ENCODE measurements around the gene KRT8. TPM values are rescaled to one million over a fixed set of nuclear protein-coding genes. Genes with fewer than 3 reads are reported as not detected.
A peak's percentile ranks its signal among the peaks of the same experiment; 100 is the strongest.
"Not testable (repeated sequence)": the region's sequence is repeated elsewhere in the genome, so short reads cannot be mapped to it uniquely, and the experiment has no call there.

KRT8 gene
- total RNA-seq, 1 donor from 2014 or later, result 15.7 TPM

- DNase-seq (ENCODE audit: low spot score), result no peak
- TF ChIP-seq, protein P1, sequence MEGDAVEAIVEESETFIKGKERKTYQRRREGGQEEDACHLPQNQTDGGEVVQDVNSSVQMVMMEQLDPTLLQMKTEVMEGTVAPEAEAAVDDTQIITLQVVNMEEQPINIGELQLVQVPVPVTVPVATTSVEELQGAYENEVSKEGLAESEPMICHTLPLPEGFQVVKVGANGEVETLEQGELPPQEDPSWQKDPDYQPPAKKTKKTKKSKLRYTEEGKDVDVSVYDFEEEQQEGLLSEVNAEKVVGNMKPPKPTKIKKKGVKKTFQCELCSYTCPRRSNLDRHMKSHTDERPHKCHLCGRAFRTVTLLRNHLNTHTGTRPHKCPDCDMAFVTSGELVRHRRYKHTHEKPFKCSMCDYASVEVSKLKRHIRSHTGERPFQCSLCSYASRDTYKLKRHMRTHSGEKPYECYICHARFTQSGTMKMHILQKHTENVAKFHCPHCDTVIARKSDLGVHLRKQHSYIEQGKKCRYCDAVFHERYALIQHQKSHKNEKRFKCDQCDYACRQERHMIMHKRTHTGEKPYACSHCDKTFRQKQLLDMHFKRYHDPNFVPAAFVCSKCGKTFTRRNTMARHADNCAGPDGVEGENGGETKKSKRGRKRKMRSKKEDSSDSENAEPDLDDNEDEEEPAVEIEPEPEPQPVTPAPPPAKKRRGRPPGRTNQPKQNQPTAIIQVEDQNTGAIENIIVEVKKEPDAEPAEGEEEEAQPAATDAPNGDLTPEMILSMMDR (IDR thresholded peaks at IDR 0.05), result no peak
- Mint-ChIP-seq H3K27ac (ENCODE audit: unreplicated experiment) (peak overlapping the region; percentile 6), H3K4me1 (ENCODE audit: low read depth) (peaks cover 24% of the 10 kb centered on the region), H3K4me3 (ENCODE audit: unreplicated experiment) (no peak overlapping the region), H3K27me3 (ENCODE audit: low read depth) (no peaks in the 10 kb centered on the region), H3K9me3 (ENCODE audit: low read depth) (no peaks in the 10 kb centered on the region), H3K36me3 (ENCODE audit: low read depth) (no peaks in the 10 kb centered on the region)
Measured at GRCh38 chr12:52892207-52892852, 12.5 kb downstream of the KRT8 start.

GRCh38 chr12:52891044-52891443 lies 13.8 kb downstream of the KRT8 start:
- Mint-ChIP-seq H3K36me3 (ENCODE audit: low read depth) (no peaks in the 10 kb centered on the region), H3K4me1 (ENCODE audit: low read depth) (peaks cover 15% of the 10 kb centered on the region), H3K27ac (ENCODE audit: unreplicated experiment) (no peak overlapping the region), H3K4me3 (ENCODE audit: unreplicated experiment) (no peak overlapping the region), H3K27me3 (ENCODE audit: low read depth) (no peaks in the 10 kb centered on the region), H3K9me3 (ENCODE audit: low read depth) (no peaks in the 10 kb centered on the region)
- TF ChIP-seq, protein P1 (IDR thresholded peaks at IDR 0.05), result no peak
- no peak for DNase-seq (ENCODE audit: low spot score)

DNA sequence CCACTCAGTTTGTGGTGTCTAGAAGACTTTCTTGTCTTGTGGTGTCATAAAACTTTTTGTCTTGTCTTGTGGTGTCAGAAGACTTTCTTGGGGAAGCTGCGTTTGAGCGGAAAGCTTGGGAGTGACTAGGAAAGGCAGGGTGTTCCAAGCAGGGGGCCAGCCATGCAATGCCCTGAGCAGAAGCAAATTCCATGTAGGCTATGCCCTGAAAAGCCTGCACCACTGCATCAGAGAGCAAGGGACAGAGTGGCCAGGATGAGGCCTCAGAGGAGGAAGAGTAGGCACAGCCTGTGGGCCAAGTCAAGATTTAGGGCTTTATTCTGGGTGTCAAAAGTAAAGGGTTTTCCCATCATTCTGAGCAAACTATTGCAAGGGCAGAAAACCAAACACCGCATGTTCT lies 14.5 kb downstream of the KRT8 start:
- no peak for DNase-seq (ENCODE audit: low spot score)
- TF ChIP-seq, protein P1 (IDR thresholded peaks at IDR 0.05), result no peak
- Mint-ChIP-seq H3K27me3 (ENCODE audit: low read depth) (no peaks in the 10 kb centered on the region), H3K36me3 (ENCODE audit: low read depth) (no peaks in the 10 kb centered on the region), H3K4me3 (ENCODE audit: unreplicated experiment) (no peak overlapping the region), H3K9me3 (ENCODE audit: low read depth) (no peaks in the 10 kb centered on the region), H3K4me1 (ENCODE audit: low read depth) (peaks cover 10% of the 10 kb centered on the region), H3K27ac (ENCODE audit: unreplicated experiment) (no peak overlapping the region)

DNA sequence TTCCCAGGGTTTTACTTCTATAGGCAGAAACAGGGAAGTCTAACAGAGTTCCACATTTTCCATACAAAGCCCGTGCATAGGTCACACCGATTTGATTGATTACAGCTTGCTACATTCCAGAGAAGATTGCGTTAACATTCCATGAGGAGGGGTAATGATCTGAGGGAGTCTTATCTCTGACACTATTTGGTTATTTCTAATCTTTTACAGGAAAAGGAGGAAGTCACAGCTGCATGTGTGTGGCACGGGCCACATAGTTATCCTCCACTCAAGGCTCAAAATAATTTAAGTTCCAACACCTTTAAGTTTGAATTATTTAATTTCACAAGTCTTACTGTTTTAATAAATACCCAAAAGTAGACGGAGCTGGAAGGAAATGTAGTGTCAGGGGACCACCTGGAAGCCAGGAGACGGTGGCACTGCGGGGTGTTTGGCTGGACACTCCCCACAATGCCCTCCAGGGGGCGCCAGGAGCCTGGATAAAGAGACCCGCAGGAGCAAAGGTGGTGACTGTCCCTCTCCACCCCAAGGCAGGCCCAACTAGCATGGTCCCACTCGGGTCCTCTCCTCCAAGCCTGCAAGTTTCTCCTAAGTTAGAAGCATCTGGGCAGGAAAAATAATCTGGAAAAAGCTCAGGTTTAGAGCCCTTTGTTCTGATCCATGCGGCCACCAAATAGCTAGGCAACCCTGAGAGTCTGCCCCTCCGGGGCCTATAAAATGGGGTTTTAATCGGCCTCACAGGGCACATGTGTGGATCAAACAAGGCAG lies 20.2 kb downstream of the KRT8 start:
- peaks cover 9% of the 10 kb centered on the region for H3K4me1 Mint-ChIP-seq (ENCODE audit: low read depth)
- TF ChIP-seq, protein P1 (IDR thresholded peaks at IDR 0.05), result peak; percentile 99
- no peaks in the 10 kb centered on the region for H3K9me3 Mint-ChIP-seq (ENCODE audit: low read depth)
- H3K27ac Mint-ChIP-seq (ENCODE audit: unreplicated experiment), result no peak overlapping the region
- no peaks in the 10 kb centered on the region for H3K27me3 Mint-ChIP-seq (ENCODE audit: low read depth)
- H3K36me3 Mint-ChIP-seq (ENCODE audit: low read depth), result no peaks in the 10 kb centered on the region
- H3K4me3 Mint-ChIP-seq (ENCODE audit: unreplicated experiment), result no peak overlapping the region
- no peak for DNase-seq (ENCODE audit: low spot score)

- not testable (repeated sequence) for DNase-seq (ENCODE audit: low spot score); H3K36me3 Mint-ChIP-seq (ENCODE audit: low read depth); H3K9me3 Mint-ChIP-seq (ENCODE audit: low read depth); H3K27me3 Mint-ChIP-seq (ENCODE audit: low read depth); H3K4me3 Mint-ChIP-seq (ENCODE audit: unreplicated experiment); H3K27ac Mint-ChIP-seq (ENCODE audit: unreplicated experiment)
- peaks cover 30% of the 10 kb centered on the region for H3K4me1 Mint-ChIP-seq (ENCODE audit: low read depth)
Measured at GRCh38 chr12:52880499-52880898, 24.4 kb downstream of the KRT8 start.

All from chondrocyte (in vitro differentiated cells).